H9 (cell line): Measurements from ENCODE around the gene CFAP97D2. TPM values are rescaled to one million over a fixed set of nuclear protein-coding genes. Genes with fewer than 3 reads are reported as not detected.

Experiments used
- DNase-seq: peaks from one replicate; pipeline ENCODE4 v3.0.0-alpha.2; 2017
- H2AFZ ChIP-seq: one replicate; pipeline ENCODE4 v1.6.1; 2013; ENCODE audit warnings: mild to moderate bottlenecking, low read length, control low read depth, moderate library complexity
- H2AK5ac ChIP-seq: 2 replicates; pipeline ENCODE4 v1.6.1; 2013; ENCODE audit warnings: low read length, control low read depth, mixed read lengths; ENCODE audit not compliant: insufficient read length
- H2BK120ac ChIP-seq: one replicate; pipeline ENCODE4 v1.6.1; 2013; ENCODE audit warnings: low read depth, mild to moderate bottlenecking, low read length, control low read depth, inconsistent platforms; ENCODE audit not compliant: poor library complexity, severe bottlenecking
- H2BK12ac ChIP-seq: 2 replicates; pipeline ENCODE4 v1.6.1; 2013; ENCODE audit warnings: low read length, control low read depth, mixed read lengths, low read depth; ENCODE audit not compliant: insufficient read length
- H2BK15ac ChIP-seq: 2 replicates; pipeline ENCODE4 v1.6.1; 2013; ENCODE audit warnings: low read depth, low read length, control low read depth
- H2BK20ac ChIP-seq: one replicate; pipeline ENCODE4 v1.6.1; 2013; ENCODE audit warnings: low read depth, mild to moderate bottlenecking, low read length, control low read depth, inconsistent platforms; ENCODE audit not compliant: poor library complexity, severe bottlenecking
- H2BK5ac ChIP-seq: 2 replicates; pipeline ENCODE4 v1.6.1; 2013; ENCODE audit warnings: low read length, control low read depth, mixed read lengths; ENCODE audit not compliant: insufficient read length
- H3K14ac ChIP-seq: 2 replicates; pipeline ENCODE4 v1.6.1; 2013; ENCODE audit warnings: low read length, control low read depth; ENCODE audit not compliant: insufficient read depth
- H3K18ac ChIP-seq: 2 replicates; pipeline ENCODE4 v1.6.1; 2013; ENCODE audit warnings: low read depth, mild to moderate bottlenecking, mixed read lengths, low read length, control low read depth; ENCODE audit not compliant: insufficient read length
- H3K23ac ChIP-seq: 2 replicates; pipeline ENCODE4 v1.6.1; 2013; ENCODE audit warnings: low read length, control low read depth, mixed read lengths, low read depth; ENCODE audit not compliant: insufficient read length
- H3K23me2 ChIP-seq: 2 replicates; pipeline ENCODE4 v1.6.1; 2013; ENCODE audit warnings: low read depth, mild to moderate bottlenecking, mixed read lengths, low read length, control low read depth; ENCODE audit not compliant: insufficient read length, poor library complexity, severe bottlenecking
- H3K27ac ChIP-seq: 2 replicates; pipeline ENCODE4 v1.5.1; 2013; ENCODE audit warnings: low read length, control low read depth, mixed read lengths, low read depth; ENCODE audit not compliant: insufficient read length
- H3K27me3 ChIP-seq: 2 replicates; pipeline ENCODE4 v1.6.1; 2013; ENCODE audit warnings: low read length, control low read depth, inconsistent platforms; ENCODE audit not compliant: insufficient read depth
- H3K4ac ChIP-seq: 2 replicates; pipeline ENCODE4 v1.6.1; 2013; ENCODE audit warnings: low read depth, mild to moderate bottlenecking, control low read depth, inconsistent platforms, low read length, moderate library complexity
- H3K4me1 ChIP-seq: 2 replicates; pipeline ENCODE4 v1.6.1; 2013; ENCODE audit warnings: low read length, control low read depth, inconsistent platforms; ENCODE audit not compliant: insufficient read depth
- H3K4me2 ChIP-seq: 2 replicates; pipeline ENCODE4 v1.6.1; 2013; ENCODE audit warnings: low read length, control low read depth, mixed read lengths; ENCODE audit not compliant: insufficient read length, insufficient read depth
- H3K56ac ChIP-seq: 2 replicates; pipeline ENCODE4 v1.6.1; 2013; ENCODE audit warnings: low read depth, mild to moderate bottlenecking, mixed read lengths, low read length, control low read depth; ENCODE audit not compliant: insufficient read length
- H3K79me1 ChIP-seq: 2 replicates; pipeline ENCODE4 v1.6.1; 2013; ENCODE audit warnings: low read depth, mild to moderate bottlenecking, moderate library complexity, low read length, control low read depth, inconsistent platforms; ENCODE audit not compliant: insufficient read depth, poor library complexity, severe bottlenecking
- H3K79me2 ChIP-seq: 2 replicates; pipeline ENCODE4 v1.6.1; 2013; ENCODE audit warnings: low read length, control low read depth, inconsistent platforms; ENCODE audit not compliant: insufficient read depth
- H3K9ac ChIP-seq: 2 replicates; pipeline ENCODE4 v1.6.1; 2013; ENCODE audit warnings: low read length, control low read depth, mixed read lengths; ENCODE audit not compliant: insufficient read length; ENCODE audit errors: extremely low read depth
- H3K9me3 ChIP-seq: one replicate; pipeline ENCODE4 v1.6.1; 2013; ENCODE audit warnings: low read depth, low read length, inconsistent platforms; ENCODE audit not compliant: control insufficient read depth
- H3T11ph ChIP-seq: one replicate; pipeline ENCODE4 v1.6.1; 2013; ENCODE audit warnings: mild to moderate bottlenecking, low read length, control low read depth, inconsistent platforms
- H4K20me1 ChIP-seq: one replicate; pipeline ENCODE4 v1.6.1; 2013; ENCODE audit not compliant: control insufficient read depth, insufficient read length, insufficient read depth
- H4K5ac ChIP-seq: 2 replicates; pipeline ENCODE4 v1.6.1; 2013; ENCODE audit warnings: low read depth, mild to moderate bottlenecking, mixed read lengths, low read length, control low read depth; ENCODE audit not compliant: insufficient read length
- H4K8ac ChIP-seq: replicated peaks from 2 replicates; pipeline ENCODE4 v1.6.1; 2013; ENCODE audit warnings: low read length, control low read depth, mixed read lengths, low read depth; ENCODE audit not compliant: insufficient read length
- H4K91ac ChIP-seq: 2 replicates; pipeline ENCODE4 v1.6.1; 2013; ENCODE audit warnings: low read depth, mild to moderate bottlenecking, moderate library complexity, mixed read lengths, low read length, control low read depth; ENCODE audit not compliant: insufficient read length
- H3K27ac Mint-ChIP-seq, 3 experiments: 2 replicates in 2 of 3; 3 replicates in 1 of 3; pipeline ENCODE4 v1.8.0; 2020 to 2021; ENCODE audit warnings: mixed read lengths in 3 of 3, mild to moderate bottlenecking in 1 of 3, moderate library complexity in 1 of 3
- H3K27me3 Mint-ChIP-seq: 2 replicates; pipeline ENCODE4 v1.8.0; 2021; ENCODE audit warnings: low read depth, mild to moderate bottlenecking, moderate library complexity, mixed read lengths
- H3K36me3 Mint-ChIP-seq, 3 experiments: 2 replicates in 2 of 3; 3 replicates in 1 of 3; pipeline ENCODE4 v1.8.0; 2020 to 2021; ENCODE audit warnings: low read depth in 3 of 3, mixed read lengths in 3 of 3; ENCODE audit not compliant: insufficient read depth in 1 of 3
- H3K4me1 Mint-ChIP-seq, 2 experiments: 2 replicates each; pipeline ENCODE4 v1.8.0; 2020; ENCODE audit warnings: mixed read lengths in 2 of 2
- H3K4me3 Mint-ChIP-seq, 2 experiments: 2 replicates in 1 of 2; 3 replicates in 1 of 2; pipeline ENCODE4 v1.8.0; 2020 to 2021; ENCODE audit warnings: mild to moderate bottlenecking in 2 of 2, mixed read lengths in 2 of 2, moderate library complexity in 1 of 2
- H3K9me3 Mint-ChIP-seq, 2 experiments: 2 replicates in 1 of 2; 3 replicates in 1 of 2; pipeline ENCODE4 v1.8.0; 2020; ENCODE audit warnings: mild to moderate bottlenecking in 2 of 2, mixed read lengths in 2 of 2, moderate library complexity in 1 of 2
- CTCF ChIP-seq: fragments of 200-600 bp; sonication (generic); conservative IDR thresholded peaks from 3 replicates; pipeline ENCODE4 v1.8.0; 2021; ENCODE audit warnings: antibody characterized with exemption, mild to moderate bottlenecking
- WGBS: extraction: QIAGEN DNeasy Blood & Tissue Kit; methylation state at CpG from one replicate; pipeline ENCODE4 v1.1.7; 2013; ENCODE audit warnings: missing lambda C conversion rate, low lambda C conversion rate, mixed read lengths; ENCODE audit not compliant: insufficient read length; ENCODE audit errors: extremely low coverage; 5-methylcytosine and 5-hydroxymethylcytosine counted together
- total RNA-seq: library from RNA; stranded (reverse); gene quantifications from 2 replicates; pipeline ENCODE4 v1.2.1, GENCODE V29; 2021

CFAP97D2 gene
- total RNA-seq, 1 experiment from 2014 or later: not detected

GRCh38 chr13:114219392-114219791 lies 40.3 kb downstream of the CFAP97D2 start:
- DNase-seq: no peak
- no peak overlapping the region for H3K56ac ChIP-seq
- Mint-ChIP-seq H3K27me3 (no peaks in the 10 kb centered on the region; the same call in 1 of the 2 replicates), H3K27ac (no peak overlapping the region), H3K4me3 (no peak overlapping the region), H3K9me3 (no peaks in the 10 kb centered on the region), H3K36me3 (no peaks in the 10 kb centered on the region), H3K4me1 (0 out of 4 replicates have a peak, but pooled peaks cover 0 to 2% of the 10 kb centered on the region in 2 experiments)
- no peaks in the 10 kb centered on the region for H4K20me1 ChIP-seq
- no peak overlapping the region for H4K91ac ChIP-seq
- no peak overlapping the region for H3K14ac ChIP-seq
- H2AK5ac ChIP-seq: no peak overlapping the region
- no peak overlapping the region for H3K4me2 ChIP-seq
- H3K18ac ChIP-seq: no peak overlapping the region
- H4K8ac ChIP-seq: no peak overlapping the region
- H2BK12ac ChIP-seq: no peak overlapping the region
- H3K79me1 ChIP-seq: no peaks in the 10 kb centered on the region
- H3K27me3 ChIP-seq: no peaks in the 10 kb centered on the region
- H2BK20ac ChIP-seq: no peak overlapping the region
- no peak overlapping the region for H2BK5ac ChIP-seq
- H3K9me3 ChIP-seq: no peaks in the 10 kb centered on the region
- H3K27ac ChIP-seq: no peak overlapping the region
- H3T11ph ChIP-seq: no peak overlapping the region
- no peak overlapping the region for H3K9ac ChIP-seq
- no peak overlapping the region for H2BK15ac ChIP-seq
- no peak overlapping the region for H2BK120ac ChIP-seq
- H3K23ac ChIP-seq: no peak overlapping the region
- H3K4me1 ChIP-seq: no peaks in the 10 kb centered on the region
- H3K23me2 ChIP-seq: no peaks in the 10 kb centered on the region
- TF ChIP-seq CTCF: no peak
- H4K5ac ChIP-seq: no peak overlapping the region
- no peak overlapping the region for H2AFZ ChIP-seq
- WGBS: no CpG with 5 or more reads among the region's 3 CpGs
- H3K79me2 ChIP-seq: no peaks in the 10 kb centered on the region
- H3K4ac ChIP-seq: no peak overlapping the region
